Mesenteric fat pad (tissue), 1 donor: Measurements from ENCODE around the gene KCNC1. TPM values are rescaled to one million over a fixed set of nuclear protein-coding genes. Genes with fewer than 3 reads are reported as not detected.

ENCODE experiments used
- DNase-seq: peaks from one replicate; pipeline ENCODE4 v3.0.0-alpha.2; 2020; ENCODE audit warnings: low spot score
- total RNA-seq: library from RNA; stranded (reverse); fragmentation: NEBNext Ultra II Directional; extraction: Animal tissue kit (Norgen Biotek cat#: 25700); gene quantifications from one replicate; pipeline ENCODE4 v1.2.1, GENCODE V29; 2021
- donor health status: DM: yes; HTN: yes; CAD: no.

The KCNC1 gene
- total RNA-seq, 1 donor from 2014 or later: not detected

DNA sequence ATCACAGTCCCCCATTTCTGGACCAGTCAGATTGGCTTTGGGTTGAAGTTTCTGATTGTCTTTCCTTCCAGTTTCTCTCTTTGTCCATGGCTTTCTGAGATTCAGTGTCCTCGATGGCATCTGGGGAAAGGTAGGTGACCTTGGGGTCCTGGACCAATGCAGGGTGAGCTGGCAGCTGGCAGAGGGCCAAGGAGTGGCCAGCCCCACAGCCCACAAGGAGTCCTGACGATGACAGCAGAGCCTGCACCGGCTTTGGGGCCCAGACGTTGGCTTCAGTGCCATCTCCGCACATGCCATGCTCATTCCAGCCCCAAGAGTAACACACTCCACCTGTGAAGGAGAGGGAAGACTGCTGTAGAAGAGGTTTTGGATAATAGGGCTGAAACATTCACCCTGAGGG, 53.5 kb downstream of the KCNC1 start:
- DNase-seq: no peak

DNA sequence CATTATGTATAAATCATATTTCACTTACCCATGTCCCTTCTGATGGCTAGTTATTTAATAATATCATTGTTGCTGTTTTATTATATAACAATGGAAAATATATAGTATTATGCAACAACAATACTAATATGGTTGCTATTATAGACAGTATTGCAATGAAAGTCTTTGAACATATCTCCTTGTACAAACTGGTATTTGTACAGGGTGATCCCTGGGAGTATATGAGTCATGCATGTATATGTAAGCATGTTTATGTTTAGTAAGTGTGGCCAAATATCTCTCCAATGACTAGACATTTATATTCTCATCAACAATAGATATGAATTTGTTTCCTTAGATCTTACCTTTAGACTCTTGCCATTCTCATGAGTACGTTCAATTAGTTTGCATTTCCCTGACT, 55.9 kb downstream of the KCNC1 start:
- DNase-seq: no peak

DNA sequence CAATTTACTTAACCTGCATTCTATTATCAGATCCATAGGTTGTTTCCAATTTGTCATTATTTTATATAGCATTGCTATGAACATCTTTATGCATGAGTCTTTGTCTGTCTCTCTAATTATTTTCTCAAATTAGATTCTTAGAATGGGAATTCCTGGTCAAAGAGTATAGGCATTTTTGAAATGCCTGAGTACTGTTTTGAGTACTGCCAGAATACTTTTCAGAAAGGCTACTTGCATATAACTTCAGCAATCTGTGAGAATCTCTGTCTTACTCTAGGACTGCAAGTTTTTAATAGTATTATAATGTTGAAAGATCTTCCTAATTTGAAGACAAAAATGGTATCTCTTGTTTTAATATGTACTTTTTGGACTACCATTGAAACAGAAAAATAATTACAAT, 56.6 kb downstream of the KCNC1 start:
- no peak for DNase-seq

DNA sequence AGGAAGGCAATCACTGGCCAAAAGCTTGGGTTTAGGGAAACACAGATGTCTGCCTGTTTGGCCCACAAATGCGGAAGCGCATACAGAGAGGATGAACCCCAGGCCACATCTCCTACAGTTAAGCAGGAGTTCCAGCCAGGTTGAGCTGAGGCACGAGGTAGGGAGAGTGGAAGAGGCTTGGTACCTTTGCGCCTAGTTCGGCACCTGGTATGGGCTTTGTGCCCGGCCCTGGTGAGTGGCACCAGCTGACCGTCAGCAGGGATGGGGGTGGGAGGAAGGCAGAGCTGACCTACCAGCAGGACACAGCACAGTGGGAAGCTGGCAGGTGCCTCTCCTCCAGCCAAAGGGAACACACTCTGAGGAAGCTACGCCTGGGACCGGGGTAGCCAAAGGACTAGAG, 57.6 kb downstream of the KCNC1 start:
- no peak for DNase-seq

DNA sequence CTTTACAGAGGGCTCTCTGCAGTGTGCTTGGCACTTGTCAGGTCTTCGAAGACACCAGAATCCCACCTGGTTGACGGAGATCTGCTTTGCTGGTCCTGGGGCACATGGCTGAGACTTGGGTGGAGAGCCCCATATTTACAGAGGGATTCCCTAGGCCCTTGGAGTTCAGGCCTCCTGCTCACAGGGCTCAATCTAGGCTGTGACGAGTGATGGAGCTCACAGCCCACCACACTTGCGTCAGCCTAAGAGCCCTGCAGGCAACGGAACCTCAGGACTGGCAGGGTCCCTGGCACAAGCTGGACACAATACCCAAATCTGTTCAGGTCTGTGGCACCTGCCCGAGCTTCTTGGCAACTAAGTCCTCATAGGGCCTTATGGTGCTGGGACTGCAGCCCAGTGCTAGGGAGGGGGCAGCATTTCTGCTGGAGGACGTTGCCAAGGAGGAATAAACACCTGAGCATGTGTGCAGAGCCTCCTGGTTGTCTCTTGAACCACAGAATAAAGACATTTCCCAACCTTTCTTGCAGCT, 59.1 kb downstream of the KCNC1 start:
- DNase-seq: no peak

DNA sequence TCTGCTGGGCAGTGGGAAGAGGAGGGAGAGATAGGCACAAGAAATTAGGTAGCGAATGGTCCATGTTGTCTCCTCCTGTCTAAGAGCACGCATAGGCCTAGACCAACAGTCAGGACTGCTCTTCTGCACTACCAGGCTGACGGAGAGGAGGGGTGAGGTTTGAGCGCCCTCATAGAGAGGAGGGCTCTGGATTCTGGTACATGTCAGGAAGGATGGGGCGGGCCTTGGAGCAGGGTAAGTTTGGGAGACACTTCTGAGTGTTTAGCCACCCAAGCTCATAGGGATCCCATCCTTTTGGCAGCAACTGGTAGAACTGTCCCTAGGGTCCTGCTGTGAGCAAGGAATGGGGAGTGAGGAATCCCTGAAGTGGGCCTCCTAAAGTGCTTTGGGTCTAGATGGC, 60.4 kb downstream of the KCNC1 start:
- no peak for DNase-seq

DNA sequence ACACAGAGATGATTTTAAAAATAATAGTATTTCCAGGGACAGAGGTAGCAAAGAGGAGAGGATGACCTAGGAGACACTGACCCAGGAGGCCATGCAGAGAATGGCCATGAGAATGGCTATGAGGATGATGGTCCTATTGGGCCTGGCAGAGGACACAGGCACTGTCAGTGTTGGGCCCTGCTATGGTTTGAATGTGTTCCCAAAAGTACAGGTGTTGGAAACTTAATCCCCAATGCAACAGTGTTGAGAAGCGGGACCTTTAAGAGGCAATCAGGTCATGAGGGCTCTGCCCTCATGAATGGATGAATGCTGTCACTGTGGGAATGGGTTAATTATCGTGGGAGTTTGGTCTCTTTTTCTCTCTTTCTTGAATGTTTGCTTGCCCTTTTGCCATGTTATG, 61.6 kb downstream of the KCNC1 start:
- no peak for DNase-seq

DNA sequence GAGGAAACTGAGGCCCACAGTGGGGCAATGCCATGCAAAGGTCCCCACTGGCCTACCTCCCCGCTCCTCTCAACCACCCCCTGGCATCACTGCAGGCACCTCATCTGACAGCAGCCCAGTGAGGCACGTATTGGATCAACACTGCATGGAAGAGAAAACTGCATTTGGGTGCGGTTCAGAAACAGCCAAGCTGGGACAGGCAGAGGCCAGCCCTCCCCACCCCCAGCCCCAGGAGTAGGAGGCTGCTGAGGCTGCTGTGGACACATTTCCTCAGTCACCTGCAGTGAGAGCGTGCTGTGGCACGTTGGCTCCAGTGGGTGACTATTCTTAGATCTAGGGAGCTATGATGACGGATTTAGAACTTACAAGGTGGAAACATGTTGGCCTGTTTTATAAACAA, 63.7 kb downstream of the KCNC1 start:
- peak; percentile 69 for DNase-seq

DNA sequence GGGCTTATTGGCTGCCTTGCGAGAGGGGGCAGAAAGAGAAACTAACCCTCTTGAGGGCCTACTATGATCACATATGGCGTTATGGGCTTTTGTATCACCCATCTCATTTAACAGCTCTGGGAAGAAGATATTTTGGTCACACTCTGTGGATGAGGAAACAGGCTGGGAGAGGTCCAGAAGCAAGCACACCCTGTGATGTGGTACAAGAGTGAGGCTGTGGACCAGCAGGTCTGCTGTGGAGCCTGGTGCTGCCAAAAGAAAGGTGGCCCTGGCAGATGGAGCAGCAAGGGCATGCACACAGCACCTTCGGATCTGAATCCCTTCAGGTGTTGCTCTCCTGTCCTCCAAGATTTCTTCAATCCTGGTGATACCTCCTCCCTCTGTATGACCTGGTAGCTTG, 64.1 kb downstream of the KCNC1 start:
- peak; percentile 41 for DNase-seq

DNA sequence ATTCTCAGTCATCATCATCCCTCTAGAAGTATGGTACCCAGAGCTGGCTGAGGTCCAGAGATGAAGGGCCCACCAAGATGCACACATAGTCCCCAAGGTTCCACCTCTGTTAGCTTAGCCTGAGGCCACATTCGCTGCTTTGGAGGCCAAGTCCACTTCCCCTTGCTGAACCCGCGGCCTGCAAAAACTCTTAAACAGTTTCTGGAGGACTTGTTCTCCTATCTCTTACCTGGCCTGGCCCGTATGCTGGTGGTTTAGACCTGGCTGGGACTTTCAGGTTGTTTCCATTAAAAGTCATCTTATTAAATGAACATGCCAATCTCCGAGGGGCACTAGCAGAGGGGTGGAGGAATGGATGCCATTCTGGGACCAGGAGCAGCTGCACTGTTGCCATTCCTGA, 64.6 kb downstream of the KCNC1 start:
- DNase-seq: peak; percentile 57

DNA sequence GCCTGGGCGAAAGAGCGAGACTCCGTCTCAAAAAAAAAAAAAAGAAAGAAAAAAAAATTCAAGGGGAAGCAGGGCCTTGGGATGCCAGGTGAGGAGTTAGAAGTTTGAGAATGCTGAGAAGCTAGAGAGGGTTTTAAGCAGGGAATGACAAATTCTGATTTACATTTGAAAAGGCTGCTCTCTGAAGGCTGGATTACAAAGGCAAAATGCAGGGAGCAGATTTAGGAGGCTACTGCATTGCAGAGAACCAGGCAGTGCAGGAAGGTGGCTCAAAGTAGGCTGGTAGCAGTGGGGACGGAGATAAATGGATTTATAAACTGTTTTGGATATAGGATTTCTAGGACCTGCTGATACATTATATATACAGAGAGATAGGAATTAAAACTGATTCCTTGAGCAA, 66.6 kb downstream of the KCNC1 start:
- no peak for DNase-seq

DNA sequence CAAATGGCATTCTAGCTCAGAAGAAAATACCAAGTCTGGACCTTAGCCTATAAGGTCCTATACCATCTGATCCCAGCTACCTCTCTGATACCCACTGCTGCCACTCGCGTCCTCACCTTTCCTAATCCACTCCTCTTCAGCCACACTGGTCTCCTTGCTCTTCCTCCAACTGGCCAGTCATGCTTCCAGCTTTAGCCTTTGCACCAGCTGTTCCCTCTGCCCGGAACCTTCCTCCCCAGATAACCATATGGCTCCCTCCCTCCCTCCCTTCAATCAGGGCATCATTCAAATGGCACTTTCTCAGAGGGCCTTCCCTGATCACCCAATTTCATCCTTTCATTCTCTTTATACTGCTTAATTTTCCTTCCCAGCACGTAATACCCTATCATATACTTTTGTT, 67.9 kb downstream of the KCNC1 start:
- DNase-seq: no peak

DNA sequence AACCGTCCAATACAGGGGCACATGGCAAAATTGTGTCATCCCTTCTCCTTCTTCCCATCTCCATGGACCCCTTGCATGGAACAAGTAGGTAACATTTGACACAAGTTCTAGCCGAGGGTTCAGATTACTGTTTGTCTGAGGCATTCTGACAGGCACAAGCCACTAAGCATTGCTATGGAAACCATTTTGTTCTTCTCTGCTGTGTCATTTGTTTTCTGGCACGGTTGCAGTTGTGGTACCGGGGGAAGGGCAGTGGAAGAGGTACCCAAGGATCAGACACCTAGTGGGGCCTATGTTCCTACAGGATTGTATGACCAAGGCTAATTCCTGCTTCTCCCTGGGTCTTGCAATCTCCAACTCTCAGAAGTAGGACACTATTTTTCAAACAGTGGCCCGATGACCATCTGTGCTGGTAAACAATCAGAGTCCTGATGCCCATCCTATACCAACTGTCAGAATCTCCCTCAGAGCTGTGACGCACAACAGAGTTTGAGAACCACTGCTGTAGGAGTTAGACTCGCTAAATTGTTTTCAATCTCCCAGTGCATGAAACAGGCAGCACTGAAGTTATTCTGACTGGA, 69.3 kb downstream of the KCNC1 start:
- no peak for DNase-seq

DNA sequence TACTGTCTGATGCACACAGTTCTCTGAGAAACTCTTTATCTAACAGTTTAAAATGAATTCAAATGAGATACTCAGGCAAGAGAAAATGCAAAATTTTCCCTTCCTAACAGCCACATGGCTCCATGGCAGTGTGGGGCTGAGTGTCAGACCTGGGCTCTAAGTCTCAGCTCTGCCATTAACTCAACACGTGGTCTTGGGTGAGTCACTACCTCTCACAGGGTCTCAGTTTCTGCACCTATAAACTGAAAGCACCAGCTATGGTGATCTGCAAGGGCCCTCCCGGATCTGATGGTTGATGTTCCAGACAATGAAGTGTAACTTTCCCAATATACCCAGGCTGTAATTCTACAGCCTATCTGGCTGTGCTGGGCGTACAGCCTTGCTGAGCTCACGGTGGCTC, 70.5 kb downstream of the KCNC1 start:
- no peak for DNase-seq

DNA sequence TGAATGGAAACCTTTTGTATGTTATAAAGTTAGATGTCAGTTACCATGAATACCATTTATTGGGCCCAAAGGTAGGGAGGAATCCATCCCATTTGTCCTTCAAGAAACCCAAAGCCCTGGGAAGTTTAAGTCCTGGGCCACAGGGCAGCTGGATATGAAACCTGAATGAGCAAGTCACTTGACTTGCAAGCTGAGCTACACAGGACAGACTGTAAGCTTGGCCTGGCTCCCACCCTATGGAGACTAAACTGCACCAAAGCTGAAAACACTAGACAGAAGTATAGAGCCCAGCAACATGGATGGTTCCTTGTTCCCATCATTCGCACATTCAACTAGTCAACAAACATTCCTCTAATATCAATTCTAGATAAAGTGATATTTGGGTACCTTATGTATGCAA, 71.3 kb downstream of the KCNC1 start:
- no peak for DNase-seq

DNA sequence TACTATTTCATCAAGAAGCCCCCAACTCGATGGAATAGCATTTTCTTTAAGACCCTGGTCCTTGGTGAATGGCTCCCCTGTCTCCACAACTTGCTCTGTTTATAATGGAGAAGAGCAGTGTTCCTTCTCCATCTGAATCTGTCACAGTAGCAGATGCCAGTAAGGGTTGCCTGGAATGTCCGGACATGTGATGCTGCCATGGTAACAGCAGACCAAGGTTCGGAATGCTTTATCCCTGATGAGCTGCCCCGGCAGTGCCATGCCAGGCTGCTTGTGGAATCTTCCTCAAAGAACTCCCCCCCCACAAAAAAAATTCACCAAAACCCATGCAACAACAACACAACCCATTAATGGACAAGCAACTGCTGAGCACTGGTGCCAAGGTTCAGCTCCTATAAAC, 72.5 kb downstream of the KCNC1 start:
- no peak for DNase-seq

DNA sequence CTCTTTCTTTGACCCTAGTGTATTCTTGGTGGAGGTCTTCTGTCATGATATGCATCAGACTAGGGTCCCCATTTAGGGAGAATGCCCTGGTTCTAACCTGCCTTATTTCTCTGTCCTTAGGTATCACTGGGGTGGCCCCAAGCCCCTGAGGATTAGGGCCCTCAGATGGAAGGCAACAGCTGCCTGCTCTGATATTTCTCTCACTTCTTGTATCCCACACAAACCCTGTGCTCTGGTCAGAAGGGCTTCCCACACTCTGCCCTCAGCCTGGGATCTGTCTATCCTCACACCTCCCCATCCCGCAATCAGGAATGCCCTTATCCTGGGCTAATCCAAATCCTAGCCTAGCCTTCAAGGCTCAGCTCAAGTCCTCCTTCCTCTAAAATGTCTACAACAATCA, 75.5 kb downstream of the KCNC1 start:
- DNase-seq: no peak

DNA sequence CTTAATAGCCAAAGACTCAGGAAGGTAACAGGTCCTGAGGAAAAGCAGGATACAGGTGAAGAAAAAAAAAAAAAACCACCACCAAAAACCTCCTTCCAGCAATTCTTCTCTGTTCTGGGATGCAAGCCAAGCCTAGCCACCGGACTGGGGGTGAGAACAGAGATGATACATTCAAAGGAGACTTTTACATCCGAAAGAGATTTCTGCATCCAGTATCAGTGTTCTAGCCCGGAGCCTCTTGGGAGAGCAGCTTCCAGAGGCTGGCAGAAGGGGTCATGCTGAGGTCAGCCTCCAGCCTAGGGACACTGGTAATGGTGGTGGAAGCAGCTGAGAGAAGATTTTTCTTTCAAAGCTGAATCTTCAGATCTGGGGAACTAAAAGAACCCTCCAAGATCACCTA, 76.2 kb downstream of the KCNC1 start:
- DNase-seq: no peak

DNA sequence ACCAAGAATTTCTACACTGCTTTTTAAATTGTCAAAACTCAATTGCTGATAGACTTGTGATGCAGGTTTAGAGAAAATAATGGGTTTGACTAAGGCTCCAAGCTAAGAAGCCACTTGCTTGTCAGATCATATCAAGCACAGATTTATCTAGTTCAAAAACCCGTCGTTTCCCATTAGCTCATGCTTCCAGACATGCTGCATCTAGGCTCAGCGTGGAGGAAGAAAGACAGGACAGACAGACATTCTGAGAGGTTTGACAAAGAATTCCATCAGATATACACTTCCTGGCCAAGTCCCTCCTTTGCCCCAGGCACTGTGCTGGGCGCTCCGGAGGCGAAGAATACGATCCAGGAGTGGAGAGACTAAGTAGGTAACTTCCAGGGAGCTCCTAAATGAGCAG, 76.8 kb downstream of the KCNC1 start:
- DNase-seq: no peak

DNA sequence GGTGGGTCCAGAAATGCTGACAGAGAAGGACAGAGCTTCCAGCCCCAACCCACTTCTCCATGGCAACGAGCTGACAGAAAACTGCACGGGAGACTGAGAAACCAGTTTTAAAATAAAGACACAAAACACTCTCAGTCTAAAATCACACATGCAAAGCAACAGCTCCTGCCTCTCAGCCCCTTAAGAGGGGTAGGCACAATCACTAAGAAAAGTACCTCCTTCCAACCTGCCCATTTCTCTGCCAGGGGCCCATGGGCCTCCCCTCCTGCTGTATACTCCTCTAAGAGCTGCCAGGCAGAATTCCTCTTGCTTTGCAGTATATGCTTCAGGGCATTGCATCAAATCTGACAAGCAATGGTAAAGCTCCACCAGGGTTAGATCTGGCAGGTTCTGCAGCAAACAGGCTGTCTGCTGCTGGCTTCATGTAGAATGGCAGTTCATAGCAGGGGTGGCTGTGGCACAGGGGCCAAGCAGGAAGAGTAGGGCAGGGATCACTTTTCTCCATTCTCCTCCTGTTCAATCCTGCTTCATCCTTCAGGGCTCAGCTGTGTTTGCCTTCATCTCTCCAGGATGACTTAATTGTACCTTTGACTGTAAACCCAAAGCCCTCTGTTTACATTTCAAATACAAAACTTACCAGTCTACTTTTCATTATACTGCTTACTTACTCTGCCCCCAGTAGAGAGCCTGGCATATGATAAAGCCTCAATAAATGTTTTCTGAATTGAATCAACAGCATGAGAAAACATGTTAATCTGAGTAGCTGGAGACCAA, 77.7 kb downstream of the KCNC1 start:
- DNase-seq: no peak

DNA sequence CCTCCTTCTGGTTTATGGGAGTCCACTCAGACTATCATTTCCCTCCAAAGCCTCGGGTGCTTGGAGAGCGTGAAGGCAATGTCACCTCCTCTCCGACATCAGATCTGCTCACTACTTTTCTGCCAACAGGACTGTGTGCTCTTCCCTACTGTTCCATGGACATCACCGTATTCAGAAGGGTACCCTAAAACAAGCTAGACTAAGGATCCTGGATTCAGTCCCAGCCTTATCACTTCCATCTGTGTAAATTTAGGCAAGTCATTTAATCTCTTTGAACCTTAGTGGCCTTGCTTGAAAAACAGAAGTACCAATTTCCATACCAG, 78.2 kb downstream of the KCNC1 start:
- no peak for DNase-seq

DNA sequence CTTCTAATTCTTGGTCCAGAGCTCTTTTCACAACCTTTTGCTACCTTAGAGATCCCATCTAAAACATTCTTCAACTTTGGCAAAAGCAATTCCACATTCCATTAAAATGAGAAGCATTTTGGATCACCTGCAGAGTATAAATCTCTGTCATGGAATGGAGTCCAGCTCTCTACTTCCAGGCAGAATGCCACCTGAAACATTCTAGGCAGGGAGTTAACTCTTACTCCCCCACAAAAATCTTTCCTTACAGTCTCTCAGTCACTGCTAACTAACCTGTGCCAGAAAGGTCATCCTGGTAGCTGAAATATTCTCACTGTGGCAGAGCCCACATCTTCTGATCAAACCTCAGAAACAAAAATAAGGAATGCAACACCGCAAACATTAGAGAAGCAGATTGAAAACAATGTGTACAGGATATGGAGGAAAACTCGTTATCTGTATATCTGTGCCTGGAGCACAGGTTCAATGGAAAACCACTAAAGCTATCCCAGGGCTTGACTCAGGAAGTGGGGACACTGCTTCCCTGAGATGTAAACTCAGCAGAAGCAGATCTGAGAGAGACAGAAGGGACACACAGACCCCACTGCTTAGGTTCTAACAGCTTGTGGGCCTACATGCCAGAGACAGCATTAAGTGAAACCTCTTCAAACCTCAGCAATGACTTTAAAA, 78.9 kb downstream of the KCNC1 start:
- DNase-seq: no peak

DNA sequence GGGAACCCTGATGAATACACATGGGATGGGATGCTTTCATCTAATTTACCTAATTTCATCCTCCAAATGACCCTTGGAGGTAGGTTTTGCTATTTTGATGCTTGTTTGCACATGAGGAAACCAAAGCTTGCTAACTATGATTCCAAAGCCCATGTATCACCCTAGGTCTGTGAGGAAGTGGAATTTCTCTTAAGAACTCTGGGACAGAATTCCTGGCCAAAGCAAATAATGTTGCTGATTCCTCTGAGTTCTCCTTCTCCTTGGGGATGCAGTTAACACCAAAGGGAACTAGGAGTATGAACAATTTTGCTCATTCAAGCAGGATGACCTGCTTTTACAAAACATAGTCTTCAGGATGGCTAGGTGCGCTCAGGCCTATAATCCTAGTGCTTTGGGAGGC, 80.0 kb downstream of the KCNC1 start:
- no peak for DNase-seq
